HCT116 (cell line): ENCODE data around the gene ACSF2. TPM values are rescaled to one million over a fixed set of nuclear protein-coding genes. Genes with fewer than 3 reads are reported as not detected.
A peak's percentile ranks its signal among the peaks of the same experiment; 100 is the strongest.

ENCODE experiments used
- ATAC-seq: fragments of 200-7000 bp; cut with Tn5 transposase; 2 replicates; pipeline ENCODE4 v1.9.1; 2020; ENCODE audit warnings: mild to moderate bottlenecking, moderate library complexity
- BruUV-seq: library from RNA; stranded (reverse); fragments of 400-500 nt; replicated peaks from 2 replicates; lab custom pipeline; 2021; lab: Mats Ljungman, UMichigan
- CTCF ChIA-PET: fragments of 300-600 bp; sonication (Branson Sonifier 250); formaldehyde crosslinking; loops from one replicate; lab custom pipeline; 2021; ENCODE audit warnings: antibody characterized with exemption; lab: Charles Lee
- POLR2A ChIA-PET: fragments of 300-600, 350-600 bp; sonication (Branson Sonifier 250); formaldehyde crosslinking; loops from one replicate; lab custom pipeline; 2021; ENCODE audit warnings: antibody characterized with exemption; lab: Charles Lee
- RAD21 ChIA-PET, 2 experiments: fragments of 300-600 bp; sonication (Branson Sonifier 250); formaldehyde crosslinking; loops; one replicate each; lab custom pipeline; 2023; ENCODE audit warnings: low total read pairs in 2 of 2; ENCODE audit not compliant: uncharacterized antibody in 2 of 2, unreplicated experiment in 2 of 2, low non-redundant PET in 1 of 2; lab: Charles Lee
- DNase-seq: peaks from one replicate; pipeline ENCODE4 v3.0.0-alpha.2; 2010; ENCODE audit warnings: low read depth, low spot score
- H2AFZ ChIP-seq: fragments of 200-600 bp; shearing (Covaris generic), sonication (generic); 2 replicates; pipeline ENCODE4 v1.6.1; 2017; ENCODE audit warnings: low read depth, mixed run types, mixed read lengths, antibody characterized with exemption, low read length; ENCODE audit not compliant: poor library complexity, severe bottlenecking
- H3K27ac ChIP-seq: 2 replicates; pipeline ENCODE4 v1.5.1; 2012; ENCODE audit warnings: low read depth, low read length
- H3K27me3 ChIP-seq: fragments of 200-600 bp; sonication (generic); 2 replicates; pipeline ENCODE4 v1.6.1; 2016; ENCODE audit warnings: mixed run types, low read length, mixed read lengths; ENCODE audit not compliant: insufficient read depth
- H3K36me3 ChIP-seq, 2 experiments: fragments of 200-500 bp in 1 of 2; fragments of 200-600 bp in 1 of 2; sonication (Bioruptor generic) in 1 of 2; sonication (generic) in 1 of 2; 2 replicates each; pipeline versions ENCODE4 v1.5.1 to v1.6.1; 2014 to 2016; ENCODE audit warnings: low read length in 2 of 2, inconsistent platforms in 1 of 2, mixed read lengths in 1 of 2, mixed run types in 1 of 2; ENCODE audit not compliant: insufficient read depth in 2 of 2, control insufficient read depth in 1 of 2
- H3K4me1 ChIP-seq, 2 experiments: fragments of 200-600 bp in 1 of 2; sonication (generic) in 1 of 2; 2 replicates each; pipeline versions ENCODE4 v1.5.1 to v1.6.1; 2012 to 2017; ENCODE audit warnings: low read length in 2 of 2, inconsistent platforms in 1 of 2, mild to moderate bottlenecking in 1 of 2, mixed read lengths in 1 of 2, mixed run types in 1 of 2, moderate library complexity in 1 of 2; ENCODE audit not compliant: insufficient read depth in 2 of 2, control insufficient read depth in 1 of 2
- H3K4me2 ChIP-seq: fragments of 200-600 bp; sonication (generic); 2 replicates; pipeline ENCODE4 v1.6.1; 2017; ENCODE audit warnings: mixed run types, low read length, mixed read lengths
- H3K4me3 ChIP-seq, 2 experiments: fragments of 200-600 bp in 1 of 2; sonication (generic) in 1 of 2; replicated peaks in 1 of 2; 2 replicates each; pipeline ENCODE4 v1.5.1; 2011 to 2016; ENCODE audit warnings: low read length in 2 of 2, control low read depth in 1 of 2, low read depth in 1 of 2, mild to moderate bottlenecking in 1 of 2, mixed read lengths in 1 of 2, mixed run types in 1 of 2
- H3K79me2 ChIP-seq: fragments of 200-600 bp; sonication (generic); 2 replicates; pipeline ENCODE4 v1.6.1; 2017; ENCODE audit warnings: mild to moderate bottlenecking, mixed run types, low read length, moderate library complexity, mixed read lengths; ENCODE audit not compliant: insufficient read depth
- H3K9ac ChIP-seq: fragments of 200-600 bp; sonication (generic); 2 replicates; pipeline ENCODE4 v1.6.1; 2016; ENCODE audit warnings: low read length, mixed read lengths
- H3K9me2 ChIP-seq: fragments of 200-600 bp; sonication (generic), shearing (Covaris generic); 2 replicates; pipeline ENCODE4 v1.6.1; 2017; ENCODE audit warnings: mixed run types, mild to moderate bottlenecking, moderate library complexity; ENCODE audit not compliant: insufficient read depth
- H3K9me3 ChIP-seq, 2 experiments: fragments of 200-500 bp in 1 of 2; fragments of 200-600 bp in 1 of 2; sonication (Bioruptor generic) in 1 of 2; sonication (generic) in 1 of 2; 2 replicates each; pipeline ENCODE4 v1.6.1; 2014 to 2017; ENCODE audit warnings: low read length in 2 of 2, mixed read lengths in 2 of 2, inconsistent platforms in 1 of 2, low read depth in 1 of 2, mild to moderate bottlenecking in 1 of 2, mixed run types in 1 of 2, moderate library complexity in 1 of 2; ENCODE audit not compliant: control insufficient read depth in 1 of 2, insufficient read depth in 1 of 2
- H4K20me1 ChIP-seq: fragments of 200-600 bp; sonication (generic), shearing (Covaris generic); 2 replicates; pipeline ENCODE4 v1.6.1; 2017; ENCODE audit warnings: mixed run types, mild to moderate bottlenecking, moderate library complexity; ENCODE audit not compliant: insufficient read depth
- ELF1 ChIP-seq: IDR thresholded peaks from 2 replicates; pipeline ENCODE4 v1.6.1; 2012; ENCODE audit warnings: low read depth, borderline replicate concordance
- JUND ChIP-seq: IDR thresholded peaks from 2 replicates; pipeline ENCODE4 v1.6.1; 2012
- SP1 ChIP-seq: IDR thresholded peaks from 2 replicates; pipeline ENCODE4 v1.6.1; 2012; ENCODE audit warnings: low read depth
- ZFX ChIP-seq: fragments of 450-650 bp; IDR thresholded peaks from 2 replicates; pipeline ENCODE4 v1.6.1; 2017
- intact Hi-C: fragments of 100-400 bp; cut with micrococcal nuclease; formaldehyde crosslinking; loops from 2 replicates; pipeline ENCODE4 v1.10.0; 2022
- total RNA-seq: library from RNA; stranded (reverse); gene quantifications from one replicate; pipeline ENCODE4 v1.2.1, GENCODE V29; 2021; ENCODE audit not compliant: unreplicated experiment
- TF ChIP-seq, protein P1 (sequence below): IDR thresholded peaks from 2 replicates; pipeline ENCODE4 v1.6.1; 2012; ENCODE audit warnings: low read depth
- TF ChIP-seq, protein P2 (sequence below), 3 experiments: fragments of 200-600 bp in 1 of 3; sonication (generic) in 1 of 3; IDR thresholded peaks in 2 of 3; conservative IDR thresholded peaks in 1 of 3; 2 replicates each; pipeline ENCODE4 v1.5.1; 2012 to 2017; ENCODE audit warnings: low read depth in 2 of 3, low read length in 2 of 3, antibody characterized with exemption in 1 of 3, borderline replicate concordance in 1 of 3, control low read depth in 1 of 3, mild to moderate bottlenecking in 1 of 3, mixed read lengths in 1 of 3, mixed run types in 1 of 3, moderate library complexity in 1 of 3; ENCODE audit not compliant: insufficient read depth in 1 of 3
- TF ChIP-seq, protein P3 (sequence below): IDR thresholded peaks from 2 replicates; pipeline ENCODE4 v1.6.1; 2011; ENCODE audit warnings: mild to moderate bottlenecking, low read length, moderate library complexity; ENCODE audit not compliant: insufficient replicate concordance; ENCODE audit errors: extremely low read depth

ACSF2 gene
- total RNA-seq, 1 experiment from 2014 or later = 52.4 TPM

DNA sequence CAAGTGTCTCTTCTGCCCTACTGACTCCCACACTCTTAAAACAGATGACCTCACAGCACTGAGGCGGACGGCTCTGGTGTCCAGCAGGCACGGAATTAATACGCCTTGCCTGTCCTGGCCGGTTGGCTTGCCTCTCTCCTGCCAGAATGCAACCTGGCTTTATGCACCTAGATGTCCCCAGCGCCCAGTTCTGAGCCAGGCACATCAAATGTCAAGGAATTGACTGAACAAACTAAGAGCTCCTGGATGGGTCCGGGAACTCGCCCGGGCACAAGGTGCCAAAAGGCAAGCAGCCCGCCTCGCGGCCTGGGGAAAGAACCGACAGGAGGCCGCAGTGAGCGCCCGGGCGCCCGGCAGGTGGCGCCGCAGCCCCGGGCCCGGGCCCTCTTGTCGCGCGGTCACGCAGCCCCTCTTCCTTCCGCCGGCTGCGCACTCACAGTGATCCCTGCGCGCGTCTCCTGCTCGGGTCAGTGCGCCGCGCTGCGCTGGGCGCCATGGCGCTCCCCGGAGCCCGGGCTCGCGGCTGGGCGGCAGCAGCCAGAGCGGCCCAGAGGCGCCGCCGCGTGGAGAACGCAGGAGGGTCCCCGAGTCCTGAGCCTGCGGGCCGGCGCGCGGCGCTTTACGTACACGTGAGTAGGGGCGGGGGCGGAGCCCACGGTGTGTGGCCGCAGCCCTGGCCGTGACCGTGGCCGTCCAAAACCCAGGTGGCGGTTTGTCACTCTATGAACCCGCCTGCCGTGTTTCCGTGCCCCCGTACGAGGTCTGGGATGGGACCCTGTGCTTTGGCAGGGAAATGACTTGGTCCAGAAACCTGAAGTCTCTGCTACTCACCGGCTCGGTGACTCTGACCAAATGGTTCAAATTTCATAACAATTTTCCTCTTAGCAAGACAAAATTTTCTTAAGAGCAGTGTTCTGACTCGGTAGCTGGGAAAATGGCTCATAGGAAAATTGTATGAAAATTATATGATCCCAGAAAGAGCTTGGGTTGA, 52.7 kb downstream of the ACSF2 start, which contains the start of gene RSAD1 (continued):
- TF ChIP-seq, protein P1, sequence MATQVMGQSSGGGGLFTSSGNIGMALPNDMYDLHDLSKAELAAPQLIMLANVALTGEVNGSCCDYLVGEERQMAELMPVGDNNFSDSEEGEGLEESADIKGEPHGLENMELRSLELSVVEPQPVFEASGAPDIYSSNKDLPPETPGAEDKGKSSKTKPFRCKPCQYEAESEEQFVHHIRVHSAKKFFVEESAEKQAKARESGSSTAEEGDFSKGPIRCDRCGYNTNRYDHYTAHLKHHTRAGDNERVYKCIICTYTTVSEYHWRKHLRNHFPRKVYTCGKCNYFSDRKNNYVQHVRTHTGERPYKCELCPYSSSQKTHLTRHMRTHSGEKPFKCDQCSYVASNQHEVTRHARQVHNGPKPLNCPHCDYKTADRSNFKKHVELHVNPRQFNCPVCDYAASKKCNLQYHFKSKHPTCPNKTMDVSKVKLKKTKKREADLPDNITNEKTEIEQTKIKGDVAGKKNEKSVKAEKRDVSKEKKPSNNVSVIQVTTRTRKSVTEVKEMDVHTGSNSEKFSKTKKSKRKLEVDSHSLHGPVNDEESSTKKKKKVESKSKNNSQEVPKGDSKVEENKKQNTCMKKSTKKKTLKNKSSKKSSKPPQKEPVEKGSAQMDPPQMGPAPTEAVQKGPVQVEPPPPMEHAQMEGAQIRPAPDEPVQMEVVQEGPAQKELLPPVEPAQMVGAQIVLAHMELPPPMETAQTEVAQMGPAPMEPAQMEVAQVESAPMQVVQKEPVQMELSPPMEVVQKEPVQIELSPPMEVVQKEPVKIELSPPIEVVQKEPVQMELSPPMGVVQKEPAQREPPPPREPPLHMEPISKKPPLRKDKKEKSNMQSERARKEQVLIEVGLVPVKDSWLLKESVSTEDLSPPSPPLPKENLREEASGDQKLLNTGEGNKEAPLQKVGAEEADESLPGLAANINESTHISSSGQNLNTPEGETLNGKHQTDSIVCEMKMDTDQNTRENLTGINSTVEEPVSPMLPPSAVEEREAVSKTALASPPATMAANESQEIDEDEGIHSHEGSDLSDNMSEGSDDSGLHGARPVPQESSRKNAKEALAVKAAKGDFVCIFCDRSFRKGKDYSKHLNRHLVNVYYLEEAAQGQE = no peak

DNA sequence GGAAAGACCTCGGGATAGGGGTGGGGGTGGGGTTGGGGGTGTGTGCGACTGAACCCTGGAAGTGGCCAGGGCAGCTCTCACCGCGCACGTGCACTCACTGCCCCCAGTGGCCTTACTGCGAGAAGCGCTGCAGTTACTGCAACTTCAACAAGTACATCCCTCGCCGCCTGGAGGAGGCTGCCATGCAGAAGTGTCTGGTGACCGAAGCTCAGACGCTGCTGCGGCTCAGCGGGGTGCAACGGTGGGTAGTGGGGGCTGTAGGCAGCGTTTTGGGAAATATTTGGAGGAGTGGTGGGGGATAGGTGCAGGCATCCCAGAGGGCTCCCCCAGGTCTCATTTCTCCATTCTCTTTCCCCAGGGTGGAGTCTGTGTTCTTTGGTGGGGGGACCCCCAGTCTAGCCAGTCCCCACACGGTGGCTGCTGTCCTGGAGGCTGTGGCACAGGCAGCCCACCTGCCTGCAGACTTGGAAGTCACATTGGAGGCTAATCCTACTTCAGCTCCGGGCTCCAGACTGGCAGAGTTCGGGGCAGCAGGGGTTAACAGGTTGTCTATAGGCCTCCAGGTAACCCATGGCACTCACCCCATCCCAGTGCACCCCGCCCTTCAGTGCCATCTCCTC, 53.6 kb downstream of the ACSF2 start:
- no peaks in the 10 kb centered on the region for H3K9me3 ChIP-seq
- peaks cover 21 to 42% of the 10 kb centered on the region in 2 experiments for H3K4me1 ChIP-seq
- peak; percentile 77 for DNase-seq
- H3K27me3 ChIP-seq = no peaks in the 10 kb centered on the region
- intact Hi-C loops = loop anchor here (1.0 to 2.0 kb wide), 4 partner anchors 52 to 279 kb away; partner anchors contain the start of gene COL1A1
- peak overlapping the region; percentile 88 for H3K9ac ChIP-seq
- ATAC-seq = peak; percentile 61
- H3K79me2 ChIP-seq = peaks cover 26% of the 10 kb centered on the region
- H2AFZ ChIP-seq = no peak overlapping the region
- no TSS peak for BruUV-seq
- peak overlapping the region; percentile 77 for H3K27ac ChIP-seq
- H3K9me2 ChIP-seq = no peaks in the 10 kb centered on the region
- ChIA-PET CTCF (interaction anchor here (0.8 to 2.4 kb wide), 18 partner anchors 14 to 387 kb away, joined by 3 to 33 read pairs (median 4); partner anchors contain the start of gene LRRC59), POLR2A (interaction anchor here (0.6 to 2.0 kb wide), 9 partner anchors 8 to 387 kb away, joined by 3 to 12 read pairs (median 3); partner anchors contain the start of genes EPN3, LRRC59 and TOB1), RAD21 (interaction anchor here (0.6 to 1.0 kb wide), 6 partner anchors 16 to 360 kb away, joined by 3 to 5 read pairs (median 4); partner anchors contain the start of gene LRRC59 (in 1 of the 2))
- no peaks in the 10 kb centered on the region for H4K20me1 ChIP-seq
- peaks cover 20 to 28% of the 10 kb centered on the region in 2 experiments for H3K36me3 ChIP-seq
- peak overlapping the region; percentile 87 for H3K4me2 ChIP-seq
- peak overlapping the region; percentile 78 to 91 for H3K4me3 ChIP-seq
- TF ChIP-seq ELF1 = no peak
- no peak for TF ChIP-seq SP1
- TF ChIP-seq ZFX = no peak
- TF ChIP-seq, protein P2, sequence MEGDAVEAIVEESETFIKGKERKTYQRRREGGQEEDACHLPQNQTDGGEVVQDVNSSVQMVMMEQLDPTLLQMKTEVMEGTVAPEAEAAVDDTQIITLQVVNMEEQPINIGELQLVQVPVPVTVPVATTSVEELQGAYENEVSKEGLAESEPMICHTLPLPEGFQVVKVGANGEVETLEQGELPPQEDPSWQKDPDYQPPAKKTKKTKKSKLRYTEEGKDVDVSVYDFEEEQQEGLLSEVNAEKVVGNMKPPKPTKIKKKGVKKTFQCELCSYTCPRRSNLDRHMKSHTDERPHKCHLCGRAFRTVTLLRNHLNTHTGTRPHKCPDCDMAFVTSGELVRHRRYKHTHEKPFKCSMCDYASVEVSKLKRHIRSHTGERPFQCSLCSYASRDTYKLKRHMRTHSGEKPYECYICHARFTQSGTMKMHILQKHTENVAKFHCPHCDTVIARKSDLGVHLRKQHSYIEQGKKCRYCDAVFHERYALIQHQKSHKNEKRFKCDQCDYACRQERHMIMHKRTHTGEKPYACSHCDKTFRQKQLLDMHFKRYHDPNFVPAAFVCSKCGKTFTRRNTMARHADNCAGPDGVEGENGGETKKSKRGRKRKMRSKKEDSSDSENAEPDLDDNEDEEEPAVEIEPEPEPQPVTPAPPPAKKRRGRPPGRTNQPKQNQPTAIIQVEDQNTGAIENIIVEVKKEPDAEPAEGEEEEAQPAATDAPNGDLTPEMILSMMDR (IDR thresholded peaks at IDR 0.05 in 2 of 3, conservative IDR thresholded peaks at IDR 0.05 in 1 of 3; ENCODE audit: borderline replicate concordance in 1 of 3, insufficient read depth in 1 of 3, low read depth in 2 of 3, low read length in 2 of 3) = peak; percentile 51 to 73 (median 63)
- no peak for TF ChIP-seq JUND
- TF ChIP-seq, protein P3, sequence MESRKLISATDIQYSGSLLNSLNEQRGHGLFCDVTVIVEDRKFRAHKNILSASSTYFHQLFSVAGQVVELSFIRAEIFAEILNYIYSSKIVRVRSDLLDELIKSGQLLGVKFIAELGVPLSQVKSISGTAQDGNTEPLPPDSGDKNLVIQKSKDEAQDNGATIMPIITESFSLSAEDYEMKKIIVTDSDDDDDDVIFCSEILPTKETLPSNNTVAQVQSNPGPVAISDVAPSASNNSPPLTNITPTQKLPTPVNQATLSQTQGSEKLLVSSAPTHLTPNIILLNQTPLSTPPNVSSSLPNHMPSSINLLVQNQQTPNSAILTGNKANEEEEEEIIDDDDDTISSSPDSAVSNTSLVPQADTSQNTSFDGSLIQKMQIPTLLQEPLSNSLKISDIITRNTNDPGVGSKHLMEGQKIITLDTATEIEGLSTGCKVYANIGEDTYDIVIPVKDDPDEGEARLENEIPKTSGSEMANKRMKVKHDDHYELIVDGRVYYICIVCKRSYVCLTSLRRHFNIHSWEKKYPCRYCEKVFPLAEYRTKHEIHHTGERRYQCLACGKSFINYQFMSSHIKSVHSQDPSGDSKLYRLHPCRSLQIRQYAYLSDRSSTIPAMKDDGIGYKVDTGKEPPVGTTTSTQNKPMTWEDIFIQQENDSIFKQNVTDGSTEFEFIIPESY = no peak
- TF ChIP-seq, protein P1 = no peak
